ENCODE data around the gene SGIP1. TPM values are rescaled to one million over a fixed set of nuclear protein-coding genes. Genes with fewer than 3 reads are reported as not detected.

The SGIP1 gene
- total RNA-seq, 1 experiment from 2014 or later, result not detected

GRCh38 chr1:66493731-66494130 lies 40.2 kb upstream of the SGIP1 start:
- BruUV-seq (replicated peaks), result no TSS peak
- Histone ChIP-seq H3K79me2 (ENCODE audit: low read length) (no peaks in the 10 kb centered on the region), H4K20me1 (ENCODE audit: low read length) (no peaks in the 10 kb centered on the region), H3F3A (ENCODE audit: low read length, unreplicated experiment) (no peaks in the 10 kb centered on the region), H3K9me3 (ENCODE audit: low read length) (no peaks in the 10 kb centered on the region), H3K4me1 (ENCODE audit: insufficient read depth, low read length) (peaks cover 6% of the 10 kb centered on the region), H3K27me3 (ENCODE audit: low read length) (peaks cover 20% of the 10 kb centered on the region; the same call in 1 of the 2 replicates), H3K36me3 (ENCODE audit: low read depth, low read length) (no peaks in the 10 kb centered on the region), H3K9ac (ENCODE audit: low read length) (no peak overlapping the region), H3K4me2 (ENCODE audit: low read length) (no peak overlapping the region), H2AFZ (ENCODE audit: low read length) (no peak overlapping the region), H3K9me2 (replicated peaks; ENCODE audit: low read length) (no peaks in the 10 kb centered on the region), H3K27ac (ENCODE audit: low read length) (no peak overlapping the region), H3K4me3 (ENCODE audit: low read length) (no peak overlapping the region)
- no peak for TF ChIP-seq EZH2phosphoT487 (IDR thresholded peaks at IDR 0.05; ENCODE audit: borderline replicate concordance, low read length)
- TF ChIP-seq EZH2 (IDR thresholded peaks at IDR 0.05; ENCODE audit: low read length, unreplicated experiment), result no peak
- TF ChIP-seq CTCF (conservative IDR thresholded peaks at IDR 0.05; ENCODE audit: low read depth, low read length), result no peak
- intact Hi-C loops (cut with micrococcal nuclease), result no loop called here
- ChIA-PET POLR2A (ENCODE audit: unreplicated experiment) (no interaction called here), CTCF (no interaction called here)
- no peak for DNase-seq
- ATAC-seq, result no peak

- Histone ChIP-seq H3K79me2 (ENCODE audit: low read length) (no peaks in the 10 kb centered on the region), H4K20me1 (ENCODE audit: low read length) (no peaks in the 10 kb centered on the region), H3F3A (ENCODE audit: low read length, unreplicated experiment) (no peaks in the 10 kb centered on the region), H3K36me3 (ENCODE audit: low read depth, low read length) (no peaks in the 10 kb centered on the region), H3K4me2 (ENCODE audit: low read length) (no peak overlapping the region), H3K27ac (ENCODE audit: low read length) (no peak overlapping the region), H3K9me3 (ENCODE audit: low read length) (no peaks in the 10 kb centered on the region), H3K9me2 (replicated peaks; ENCODE audit: low read length) (no peaks in the 10 kb centered on the region), H3K27me3 (ENCODE audit: low read length) (peaks cover 24% of the 10 kb centered on the region), H3K9ac (ENCODE audit: low read length) (no peak overlapping the region), H3K4me1 (ENCODE audit: insufficient read depth, low read length) (no peaks in the 10 kb centered on the region), H3K4me3 (ENCODE audit: low read length) (no peak overlapping the region), H2AFZ (ENCODE audit: low read length) (no peak overlapping the region)
- intact Hi-C loops (cut with micrococcal nuclease), result no loop called here
- BruUV-seq (replicated peaks), result no TSS peak
- DNase-seq (no peak), ATAC-seq (no peak)
- TF ChIP-seq EZH2 (IDR thresholded peaks at IDR 0.05; ENCODE audit: low read length, unreplicated experiment), result no peak
- TF ChIP-seq EZH2phosphoT487 (IDR thresholded peaks at IDR 0.05; ENCODE audit: borderline replicate concordance, low read length), result no peak
- no peak for TF ChIP-seq CTCF (conservative IDR thresholded peaks at IDR 0.05; ENCODE audit: low read depth, low read length)
- POLR2A ChIA-PET (ENCODE audit: unreplicated experiment), result no interaction called here
- CTCF ChIA-PET, result no interaction called here
Observed at GRCh38 chr1:66494482-66494881, 39.5 kb upstream of the SGIP1 start.

DNA sequence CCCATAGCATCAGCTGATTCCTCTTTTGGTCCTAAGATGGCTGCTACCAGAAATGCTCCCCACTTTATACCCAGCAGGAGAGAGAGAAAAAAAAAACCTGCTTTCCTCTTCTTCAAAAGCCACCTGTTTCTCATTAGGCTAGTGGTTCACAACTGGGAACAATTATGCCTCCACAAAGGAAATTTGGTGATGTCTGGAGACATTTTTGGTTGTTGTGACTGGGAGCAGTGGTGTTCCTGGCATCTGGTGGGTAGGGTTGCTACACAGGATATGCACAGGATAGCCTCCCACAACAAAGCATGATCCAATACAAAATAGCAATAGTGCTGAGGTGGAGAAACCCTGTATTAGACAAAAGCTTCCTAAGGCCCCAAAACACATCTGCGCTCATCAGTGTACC lies 38.5 kb upstream of the SGIP1 start:
- no peak for ATAC-seq
- H3K4me1 ChIP-seq (ENCODE audit: insufficient read depth, low read length), result no peaks in the 10 kb centered on the region
- BruUV-seq (replicated peaks), result no TSS peak

More for the DNA sequence above, 38.5 kb upstream of the SGIP1 start:
- POLR2A ChIA-PET (ENCODE audit: unreplicated experiment), result no interaction called here
- no peak overlapping the region for H3K9ac ChIP-seq (ENCODE audit: low read length)
- no peaks in the 10 kb centered on the region for H3K79me2 ChIP-seq (ENCODE audit: low read length)
- intact Hi-C loops (cut with micrococcal nuclease), result no loop called here
- H3K27me3 ChIP-seq (ENCODE audit: low read length), result peaks cover 31% of the 10 kb centered on the region
- no peaks in the 10 kb centered on the region for H3K36me3 ChIP-seq (ENCODE audit: low read depth, low read length)
- TF ChIP-seq CTCF (conservative IDR thresholded peaks at IDR 0.05; ENCODE audit: low read depth, low read length) (no peak), EZH2 (IDR thresholded peaks at IDR 0.05; ENCODE audit: low read length, unreplicated experiment) (no peak), EZH2phosphoT487 (IDR thresholded peaks at IDR 0.05; ENCODE audit: borderline replicate concordance, low read length) (no peak)
- no peaks in the 10 kb centered on the region for H3K9me3 ChIP-seq (ENCODE audit: low read length)
- no peaks in the 10 kb centered on the region for H3K9me2 ChIP-seq (replicated peaks; ENCODE audit: low read length)
- no peak overlapping the region for H3K4me2 ChIP-seq (ENCODE audit: low read length)
- H2AFZ ChIP-seq (ENCODE audit: low read length), result no peak overlapping the region
- no peak overlapping the region for H3K4me3 ChIP-seq (ENCODE audit: low read length)
- H4K20me1 ChIP-seq (ENCODE audit: low read length), result no peaks in the 10 kb centered on the region
- CTCF ChIA-PET, result no interaction called here
- no peaks in the 10 kb centered on the region for H3F3A ChIP-seq (ENCODE audit: low read length, unreplicated experiment)
- no peak overlapping the region for H3K27ac ChIP-seq (ENCODE audit: low read length)
- no peak for DNase-seq

Data from PC-3 (cell line).